ENCODE measurements around the gene RIN1.

Gene RIN1

GRCh38 chr11:66309475-66309874 lies 26.8 kb downstream of the RIN1 start:
- Histone ChIP-seq H3K9me3 (replicated peaks in 1 of 2; ENCODE audit: control insufficient read depth in 2 of 2, insufficient read depth in 1 of 2, low read depth in 1 of 2, low read length in 2 of 2) (no peaks in the 10 kb centered on the region), H3K18ac (ENCODE audit: low read length) (no peak overlapping the region), H3K4me2 (ENCODE audit: insufficient read depth, low read length, poor library complexity, severe bottlenecking) (no peak overlapping the region), H3K23ac (ENCODE audit: low read depth, low read length, poor library complexity) (no peak overlapping the region), H3K27me3 (ENCODE audit: control insufficient read depth in 3 of 3, insufficient read depth in 3 of 3, low read depth in 1 of 3, low read length in 3 of 3) (peaks cover 0 to 7% (median 2%) of the 10 kb centered on the region in 3 experiments), H2BK15ac (ENCODE audit: low read length) (peak overlapping the region; percentile 62), H3K79me1 (ENCODE audit: low read depth, low read length) (no peaks in the 10 kb centered on the region), H3K4ac (ENCODE audit: low read length) (no peak overlapping the region), H2BK5ac (ENCODE audit: low read length) (no peak overlapping the region), H2AK5ac (ENCODE audit: low read depth, low read length) (no peak overlapping the region), H3K4me3 (ENCODE audit: low read length in 2 of 2) (no peak overlapping the region), H3K4me1 (ENCODE audit: control insufficient read depth in 2 of 2, insufficient read depth in 1 of 2, low read depth in 1 of 2, low read length in 2 of 2) (peaks cover 7 to 8% of the 10 kb centered on the region in 2 donors), H4K91ac (ENCODE audit: low read depth, low read length, poor library complexity) (no peak overlapping the region), H3K36me3 (replicated peaks in 1 of 2; ENCODE audit: control insufficient read depth in 2 of 2, insufficient read depth in 2 of 2, low read length in 2 of 2) (no peaks in the 10 kb centered on the region), H2BK12ac (ENCODE audit: low read length) (no peak overlapping the region), H4K8ac (ENCODE audit: low read depth, low read length) (no peak overlapping the region), H2BK120ac (ENCODE audit: low read depth, low read length) (no peak overlapping the region), H2AFZ (ENCODE audit: low read length) (no peak overlapping the region), H3K9ac (ENCODE audit: low read depth, low read length, poor library complexity) (no peak overlapping the region), H3K14ac (ENCODE audit: low read length) (no peak overlapping the region), H3K27ac (replicated peaks; ENCODE audit: low read length) (no peak overlapping the region)
- no CpG with 5 or more reads among the region's 3 CpGs for WGBS, 2 donors (ENCODE audit: extremely low coverage in 2 of 2, insufficient read length in 2 of 2, insufficient replicate concordance in 1 of 2)
- DNase-seq (ENCODE audit: low spot score), result no peak

DNA sequence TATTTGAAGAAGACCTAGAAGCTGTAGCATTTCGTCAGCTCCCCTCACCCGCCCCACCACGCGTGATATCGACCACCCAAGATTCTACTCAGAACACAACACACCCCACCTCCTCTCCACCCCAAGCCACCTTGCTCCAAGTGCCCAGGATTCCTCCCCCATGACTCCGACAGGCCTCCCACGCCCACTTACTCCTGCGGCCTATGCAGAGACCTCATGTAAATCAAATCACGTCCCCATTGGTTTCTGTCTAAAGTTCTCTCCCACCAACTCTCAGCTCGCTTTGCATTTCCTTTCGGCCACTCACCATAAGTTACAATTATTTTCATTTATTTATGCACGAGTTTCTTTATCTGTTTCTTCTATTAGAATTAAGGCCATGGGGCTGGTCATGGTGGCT lies 33.6 kb downstream of the RIN1 start:
- H2AK5ac ChIP-seq (ENCODE audit: low read depth, low read length), result no peak overlapping the region
- no peak overlapping the region for H2BK15ac ChIP-seq (ENCODE audit: low read length)
- no peak overlapping the region for H4K91ac ChIP-seq (ENCODE audit: low read depth, low read length, poor library complexity)
- no peak overlapping the region for H3K4me2 ChIP-seq (ENCODE audit: insufficient read depth, low read length, poor library complexity, severe bottlenecking)
- H3K4me3 ChIP-seq (ENCODE audit: low read length in 2 of 2), result no peak overlapping the region
- no peak overlapping the region for H3K14ac ChIP-seq (ENCODE audit: low read length)
- peaks cover 0 to 21% (median 0%) of the 10 kb centered on the region in 3 experiments for H3K27me3 ChIP-seq (ENCODE audit: control insufficient read depth in 3 of 3, insufficient read depth in 3 of 3, low read depth in 1 of 3, low read length in 3 of 3)
- H3K23ac ChIP-seq (ENCODE audit: low read depth, low read length, poor library complexity), result no peak overlapping the region
- H3K4me1 ChIP-seq (ENCODE audit: control insufficient read depth in 2 of 2, insufficient read depth in 1 of 2, low read depth in 1 of 2, low read length in 2 of 2), result no peaks in the 10 kb centered on the region
- H4K8ac ChIP-seq (ENCODE audit: low read depth, low read length), result no peak overlapping the region
- no peaks in the 10 kb centered on the region for H3K9me3 ChIP-seq (replicated peaks in 1 of 2; ENCODE audit: control insufficient read depth in 2 of 2, insufficient read depth in 1 of 2, low read depth in 1 of 2, low read length in 2 of 2)
- no peak for DNase-seq (ENCODE audit: low spot score)
- WGBS, 2 donors (ENCODE audit: extremely low coverage in 2 of 2, insufficient read length in 2 of 2, insufficient replicate concordance in 1 of 2), result no CpG with 5 or more reads among the region's 12 CpGs
- no peak overlapping the region for H2BK120ac ChIP-seq (ENCODE audit: low read depth, low read length)
- no peaks in the 10 kb centered on the region for H3K79me1 ChIP-seq (ENCODE audit: low read depth, low read length)
- no peak overlapping the region for H2BK12ac ChIP-seq (ENCODE audit: low read length)
- H3K9ac ChIP-seq (ENCODE audit: low read depth, low read length, poor library complexity), result no peak overlapping the region
- H3K4ac ChIP-seq (ENCODE audit: low read length), result no peak overlapping the region
- no peak overlapping the region for H2BK5ac ChIP-seq (ENCODE audit: low read length)
- H3K27ac ChIP-seq (replicated peaks; ENCODE audit: low read length), result no peak overlapping the region
- no peaks in the 10 kb centered on the region for H3K36me3 ChIP-seq (replicated peaks in 1 of 2; ENCODE audit: control insufficient read depth in 2 of 2, insufficient read depth in 2 of 2, low read length in 2 of 2)
- no peak overlapping the region for H2AFZ ChIP-seq (ENCODE audit: low read length)
- H3K18ac ChIP-seq (ENCODE audit: low read length), result no peak overlapping the region

DNA sequence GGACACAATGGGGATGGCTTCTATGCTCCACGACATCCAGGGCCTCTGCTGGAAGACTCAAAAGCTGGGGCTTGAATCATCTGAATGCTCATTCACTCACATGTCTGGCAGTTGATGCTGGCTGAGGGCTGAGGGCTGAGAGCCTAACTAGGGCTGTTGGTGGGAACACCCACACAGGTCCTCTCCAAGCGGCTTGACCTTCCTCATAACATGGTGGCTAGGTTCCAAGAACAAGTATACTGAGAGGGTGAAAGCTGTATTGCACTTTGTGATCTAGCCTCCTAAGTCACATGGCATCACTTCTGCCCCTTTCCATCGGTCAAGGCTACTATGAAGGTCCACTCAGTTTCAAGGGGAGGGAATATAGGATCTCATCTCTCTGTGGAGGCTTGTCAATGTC lies 37.0 kb downstream of the RIN1 start:
- WGBS, 2 donors (ENCODE audit: extremely low coverage in 2 of 2, insufficient read length in 2 of 2, insufficient replicate concordance in 1 of 2), result no CpG with 5 or more reads among the region's 3 CpGs
- Histone ChIP-seq H2BK12ac (ENCODE audit: low read length) (no peak overlapping the region), H3K18ac (ENCODE audit: low read length) (no peak overlapping the region)

GRCh38 chr11:66297610-66298009 lies 38.6 kb downstream of the RIN1 start:
- Histone ChIP-seq H3K36me3 (replicated peaks in 1 of 2; ENCODE audit: control insufficient read depth in 2 of 2, insufficient read depth in 2 of 2, low read length in 2 of 2) (no peaks in the 10 kb centered on the region), H3K18ac (ENCODE audit: low read length) (no peak overlapping the region), H2BK12ac (ENCODE audit: low read length) (no peak overlapping the region), H3K4me3 (ENCODE audit: low read length in 2 of 2) (no peak overlapping the region), H3K4me1 (ENCODE audit: control insufficient read depth in 2 of 2, insufficient read depth in 1 of 2, low read depth in 1 of 2, low read length in 2 of 2) (peaks cover 0 to under 1% of the 10 kb centered on the region in 2 donors), H3K79me1 (ENCODE audit: low read depth, low read length) (peaks cover 3% of the 10 kb centered on the region), H2BK120ac (ENCODE audit: low read depth, low read length) (no peak overlapping the region), H2BK5ac (ENCODE audit: low read length) (no peak overlapping the region), H3K4ac (ENCODE audit: low read length) (no peak overlapping the region), H3K23ac (ENCODE audit: low read depth, low read length, poor library complexity) (no peak overlapping the region), H3K9ac (ENCODE audit: low read depth, low read length, poor library complexity) (no peak overlapping the region), H3K9me3 (replicated peaks in 1 of 2; ENCODE audit: control insufficient read depth in 2 of 2, insufficient read depth in 1 of 2, low read depth in 1 of 2, low read length in 2 of 2) (peaks cover 0 to under 1% of the 10 kb centered on the region in 2 donors), H3K27ac (replicated peaks; ENCODE audit: low read length) (no peak overlapping the region), H3K27me3 (ENCODE audit: control insufficient read depth in 3 of 3, insufficient read depth in 3 of 3, low read depth in 1 of 3, low read length in 3 of 3) (peaks cover 6 to 55% (median 14%) of the 10 kb centered on the region in 3 experiments), H2AFZ (ENCODE audit: low read length) (no peak overlapping the region), H3K4me2 (ENCODE audit: insufficient read depth, low read length, poor library complexity, severe bottlenecking) (no peak overlapping the region), H2BK15ac (ENCODE audit: low read length) (no peak overlapping the region), H3K14ac (ENCODE audit: low read length) (no peak overlapping the region), H2AK5ac (ENCODE audit: low read depth, low read length) (no peak overlapping the region), H4K8ac (ENCODE audit: low read depth, low read length) (no peak overlapping the region), H4K91ac (ENCODE audit: low read depth, low read length, poor library complexity) (no peak overlapping the region)
- no CpG with 5 or more reads among the region's 8 CpGs for WGBS, 2 donors (ENCODE audit: extremely low coverage in 2 of 2, insufficient read length in 2 of 2, insufficient replicate concordance in 1 of 2)
- DNase-seq (ENCODE audit: low spot score), result no peak

More for the DNA sequence above, 37.0 kb downstream of the RIN1 start:
- Histone ChIP-seq H2BK5ac (ENCODE audit: low read length) (no peak overlapping the region), H3K4me3 (ENCODE audit: low read length in 2 of 2) (no peak overlapping the region), H3K4ac (ENCODE audit: low read length) (no peak overlapping the region), H3K79me1 (ENCODE audit: low read depth, low read length) (peaks cover 3% of the 10 kb centered on the region), H2AFZ (ENCODE audit: low read length) (no peak overlapping the region), H3K27me3 (ENCODE audit: control insufficient read depth in 3 of 3, insufficient read depth in 3 of 3, low read depth in 1 of 3, low read length in 3 of 3) (peaks cover 0 to 39% (median 0%) of the 10 kb centered on the region in 3 experiments), H3K4me1 (ENCODE audit: control insufficient read depth in 2 of 2, insufficient read depth in 1 of 2, low read depth in 1 of 2, low read length in 2 of 2) (no peaks in the 10 kb centered on the region), H2BK15ac (ENCODE audit: low read length) (no peak overlapping the region), H3K23ac (ENCODE audit: low read depth, low read length, poor library complexity) (no peak overlapping the region), H4K8ac (ENCODE audit: low read depth, low read length) (no peak overlapping the region), H2AK5ac (ENCODE audit: low read depth, low read length) (no peak overlapping the region), H3K36me3 (replicated peaks in 1 of 2; ENCODE audit: control insufficient read depth in 2 of 2, insufficient read depth in 2 of 2, low read length in 2 of 2) (no peaks in the 10 kb centered on the region), H3K9me3 (replicated peaks in 1 of 2; ENCODE audit: control insufficient read depth in 2 of 2, insufficient read depth in 1 of 2, low read depth in 1 of 2, low read length in 2 of 2) (no peaks in the 10 kb centered on the region), H4K91ac (ENCODE audit: low read depth, low read length, poor library complexity) (no peak overlapping the region), H3K9ac (ENCODE audit: low read depth, low read length, poor library complexity) (no peak overlapping the region), H3K14ac (ENCODE audit: low read length) (no peak overlapping the region), H2BK120ac (ENCODE audit: low read depth, low read length) (no peak overlapping the region), H3K4me2 (ENCODE audit: insufficient read depth, low read length, poor library complexity, severe bottlenecking) (no peak overlapping the region), H3K27ac (replicated peaks; ENCODE audit: low read length) (no peak overlapping the region)
- DNase-seq (ENCODE audit: low spot score), result no peak

All from neuronal stem cell (in vitro differentiated cells).